Keratinocyte (primary cell): Measurements from ENCODE around the gene TENM4. TPM values are rescaled to one million over a fixed set of nuclear protein-coding genes. Genes with fewer than 3 reads are reported as not detected.

Source experiments
- DNase-seq: peaks from one replicate; pipeline ENCODE4 v3.0.0-alpha.2; 2011; ENCODE audit warnings: low read depth, missing footprints, low spot score
- FAIRE-seq: peaks from 2 replicates; lab custom pipeline; 2011; peaks lifted over from hg19 to GRCh38; lab: Jason Lieb, UNC
- H2AFZ ChIP-seq: 2 replicates; pipeline ENCODE4 v1.6.0; 2012; ENCODE audit warnings: low read length, control low read depth, inconsistent platforms; ENCODE audit not compliant: control insufficient read depth
- H3K27ac ChIP-seq: 2 replicates; pipeline ENCODE4 v1.5.1; 2011; ENCODE audit warnings: low read length; ENCODE audit not compliant: control insufficient read depth, insufficient read depth
- H3K27me3 ChIP-seq: 3 replicates; pipeline ENCODE4 v1.6.0; 2011; ENCODE audit warnings: low read length; ENCODE audit not compliant: control insufficient read depth, insufficient read depth; ENCODE audit errors: extremely low read depth
- H3K36me3 ChIP-seq, 2 experiments: 2 replicates in 1 of 2; 3 replicates in 1 of 2; pipeline ENCODE4 v1.5.1; 2011; ENCODE audit warnings: low read length in 2 of 2, mild to moderate bottlenecking in 1 of 2; ENCODE audit not compliant: control insufficient read depth in 2 of 2, insufficient read depth in 2 of 2; ENCODE audit errors: extremely low read depth in 1 of 2
- H3K4me1 ChIP-seq: 3 replicates; pipeline ENCODE4 v1.5.1; 2011; ENCODE audit warnings: low read length; ENCODE audit not compliant: control insufficient read depth, insufficient read depth; ENCODE audit errors: extremely low read depth
- H3K4me2 ChIP-seq: 3 replicates; pipeline ENCODE4 v1.6.0; 2011; ENCODE audit warnings: low read depth, low read length; ENCODE audit not compliant: control insufficient read depth, insufficient read depth; ENCODE audit errors: extremely low read depth
- H3K4me3 ChIP-seq, 3 experiments: fragments of 200-600 bp in 1 of 3; sonication (generic) in 1 of 3; 2 replicates in 2 of 3; 3 replicates in 1 of 3; pipeline ENCODE4 v1.5.1; 2011 to 2016; ENCODE audit warnings: low read length in 3 of 3, mild to moderate bottlenecking in 3 of 3, control low read depth in 2 of 3, inconsistent platforms in 1 of 3, low read depth in 1 of 3, mixed read lengths in 1 of 3, mixed run types in 1 of 3, moderate library complexity in 1 of 3; ENCODE audit not compliant: control insufficient read depth in 2 of 3, insufficient read depth in 2 of 3; ENCODE audit errors: extremely low read depth in 1 of 3
- H3K79me2 ChIP-seq: 2 replicates; pipeline ENCODE4 v1.6.0; 2012; ENCODE audit warnings: low read length; ENCODE audit not compliant: control insufficient read depth, insufficient read depth
- H3K9ac ChIP-seq: 3 replicates; pipeline ENCODE4 v1.6.0; 2011; ENCODE audit warnings: low read length; ENCODE audit not compliant: control insufficient read depth, insufficient read depth; ENCODE audit errors: extremely low read depth
- H3K9me1 ChIP-seq: 3 replicates; pipeline ENCODE4 v1.6.0; 2011; ENCODE audit warnings: low read length; ENCODE audit not compliant: control insufficient read depth, insufficient read depth; ENCODE audit errors: extremely low read depth
- H3K9me3 ChIP-seq: 2 replicates; pipeline ENCODE4 v1.5.1; 2012; ENCODE audit warnings: low read depth, low read length; ENCODE audit not compliant: control insufficient read depth
- H4K20me1 ChIP-seq: 3 replicates; pipeline ENCODE4 v1.6.0; 2011; ENCODE audit warnings: low read length; ENCODE audit not compliant: control insufficient read depth, insufficient read depth; ENCODE audit errors: extremely low read depth
- CTCF ChIP-seq, 3 experiments: IDR thresholded peaks in 1 of 3; conservative IDR thresholded peaks in 1 of 3; optimal IDR thresholded peaks in 1 of 3; 2 replicates in 2 of 3; 3 replicates in 1 of 3; pipeline versions ENCODE3 to v1.5.1; 2011; ENCODE audit warnings: low read length in 3 of 3, mild to moderate bottlenecking in 3 of 3, moderate library complexity in 2 of 3, control low read depth in 1 of 3, inconsistent platforms in 1 of 3; ENCODE audit not compliant: insufficient read depth in 2 of 3; ENCODE audit errors: extremely low read depth in 1 of 3
- EZH2 ChIP-seq: IDR thresholded peaks from one replicate; pipeline ENCODE4 v1.6.1; 2012; ENCODE audit warnings: inconsistent platforms, mild to moderate bottlenecking, low read length, moderate library complexity
- dilution Hi-C: fragments of 300-500 bp; cut with MboI; formaldehyde crosslinking; loops from one replicate; pipeline ENCODE4 v1.7.0; 2020; ENCODE audit warnings: low sequenced_read_pairs; ENCODE audit not compliant: extremely low pct_ligation_motif_present
- polyA plus RNA-seq, 5 experiments: library from polyadenylated mRNA; depleted of rRNA in 3 of 5; stranded (reverse) in 3 of 5; stranded (forward) in 1 of 5; unstranded in 1 of 5; fragments of >200 nt; gene quantifications; 1 replicate in 1 of 5; 2 replicates in 3 of 5; 3 replicates in 1 of 5; pipeline versions ENCODE4 v1.2.1 to v1.2.3, GENCODE V29; 2011 to 2012; ENCODE audit warnings: missing spikeins in 2 of 5, low read depth in 1 of 5, low replicate concordance in 1 of 5

TENM4 gene
- polyA plus RNA-seq, 1 donor (not counting 4 experiments of a cell fraction or from before 2014, with no cell fraction given): 3.5 TPM

GRCh38 chr11:78889698-78890097 lies 551.1 kb downstream of the TENM4 start:
- no peaks in the 10 kb centered on the region for H3K9me3 ChIP-seq
- dilution Hi-C loops: no loop called here
- H3K36me3 ChIP-seq: peaks cover 0 to 5% of the 10 kb centered on the region in 2 experiments
- TF ChIP-seq EZH2 (no peak), CTCF (optimal IDR thresholded peaks at IDR 0.05 in 1 of 3, IDR thresholded peaks at IDR 0.05 in 1 of 3, conservative IDR thresholded peaks at IDR 0.05 in 1 of 3; ENCODE audit: extremely low read depth in 1 of 3, insufficient read depth in 2 of 3, low read length in 3 of 3) (no peak)
- H3K9me1 ChIP-seq: no peaks in the 10 kb centered on the region
- H3K79me2 ChIP-seq: no peaks in the 10 kb centered on the region
- no peaks in the 10 kb centered on the region for H3K27me3 ChIP-seq
- FAIRE-seq (no peak), DNase-seq (no peak)
- H3K4me3 ChIP-seq: no peak overlapping the region
- no peak overlapping the region for H3K4me2 ChIP-seq
- H3K4me1 ChIP-seq: peaks cover 4% of the 10 kb centered on the region
- no peak overlapping the region for H3K9ac ChIP-seq
- H3K27ac ChIP-seq: no peak overlapping the region
- H2AFZ ChIP-seq: no peak overlapping the region
- no peaks in the 10 kb centered on the region for H4K20me1 ChIP-seq

GRCh38 chr11:78886616-78887015 lies 554.2 kb downstream of the TENM4 start:
- no peak overlapping the region for H3K4me2 ChIP-seq
- no peak overlapping the region for H3K4me3 ChIP-seq
- H3K4me1 ChIP-seq: peaks cover 4% of the 10 kb centered on the region
- H4K20me1 ChIP-seq: no peaks in the 10 kb centered on the region
- DNase-seq (no peak), FAIRE-seq (peak; percentile 56)
- no peak overlapping the region for H3K9ac ChIP-seq
- no peak overlapping the region for H3K27ac ChIP-seq
- H2AFZ ChIP-seq: no peak overlapping the region
- TF ChIP-seq CTCF (optimal IDR thresholded peaks at IDR 0.05 in 1 of 3, IDR thresholded peaks at IDR 0.05 in 1 of 3, conservative IDR thresholded peaks at IDR 0.05 in 1 of 3; ENCODE audit: extremely low read depth in 1 of 3, insufficient read depth in 2 of 3, low read length in 3 of 3) (no peak), EZH2 (no peak)
- no peaks in the 10 kb centered on the region for H3K79me2 ChIP-seq
- dilution Hi-C loops: no loop called here
- no peaks in the 10 kb centered on the region for H3K9me3 ChIP-seq
- H3K9me1 ChIP-seq: no peaks in the 10 kb centered on the region
- H3K36me3 ChIP-seq: peaks cover 0 to 5% of the 10 kb centered on the region in 2 experiments
- no peaks in the 10 kb centered on the region for H3K27me3 ChIP-seq
